ENCODE results near the gene SELE. TPM values are rescaled to one million over a fixed set of nuclear protein-coding genes. Genes with fewer than 3 reads are reported as not detected.

Gene SELE
- not detected in 2 replicates for total RNA-seq (ENCODE audit: low replicate concordance)

- H3K4me1 ChIP-seq = no peaks in the 10 kb centered on the region
- no peaks in the 10 kb centered on the region for H4K20me1 ChIP-seq (ENCODE audit: low read depth)
- H3K27me3 ChIP-seq = no peaks in the 10 kb centered on the region
- H2AFZ ChIP-seq (replicated peaks) = no peak within 1 kb of the TSS
- Mint-ChIP-seq H3K4me3 (no peak within 1 kb of the TSS), H3K27ac (no peak within 1 kb of the TSS), H3K9me3 (no peaks in the 10 kb centered on the region), H3K27me3 (ENCODE audit: insufficient read depth, low read depth) (peaks cover 2% of the 10 kb centered on the region), H3K4me1 (no peaks in the 10 kb centered on the region), H3K36me3 (no peaks in the 10 kb centered on the region)
- H3K4me3 ChIP-seq = no peak within 1 kb of the TSS
- H3K27ac ChIP-seq = no peak within 1 kb of the TSS
- H3K36me3 ChIP-seq = no peaks in the 10 kb centered on the region
- no peak within 1 kb of the TSS for H3K4me2 ChIP-seq
- no peak within 1 kb of the TSS for H3K9ac ChIP-seq
- no peak for TF ChIP-seq EZH2phosphoT487 (IDR thresholded peaks at IDR 0.05)
- no peaks in the 10 kb centered on the region for H3F3A ChIP-seq (ENCODE audit: low read depth)
- no peaks in the 10 kb centered on the region for H3K9me3 ChIP-seq (ENCODE audit: low read depth)
- DNase-seq (ENCODE audit: low spot score) = no peak
- H3K79me2 ChIP-seq (ENCODE audit: low read depth) = no peaks in the 10 kb centered on the region
Measured at GRCh38 chr1:169733924-169734323, at the start of gene SELE. SELE (minus strand) TSS chr1:169734079; CDS start chr1:169733612, 467 bp downstream.

GRCh38 chr1:169782596-169782995 lies 48.7 kb upstream of the SELE start:
- no peak overlapping the region for H3K9ac ChIP-seq
- no peak for TF ChIP-seq CTCF (IDR thresholded peaks at IDR 0.05)
- TF ChIP-seq EZH2 (IDR thresholded peaks at IDR 0.05) = no peak
- no peak for TF ChIP-seq EZH2phosphoT487 (IDR thresholded peaks at IDR 0.05)
- no peaks in the 10 kb centered on the region for H3K9me3 Mint-ChIP-seq
- no peaks in the 10 kb centered on the region for H3K36me3 Mint-ChIP-seq
- no peak for DNase-seq (ENCODE audit: low spot score)
- H3K9me3 ChIP-seq (ENCODE audit: low read depth) = no peaks in the 10 kb centered on the region
- no peaks in the 10 kb centered on the region for H3K79me2 ChIP-seq (ENCODE audit: low read depth)
- no peak overlapping the region for H3K27ac Mint-ChIP-seq
- H4K20me1 ChIP-seq (ENCODE audit: low read depth) = no peaks in the 10 kb centered on the region
- no peak overlapping the region for H2AFZ ChIP-seq (replicated peaks)
- no peaks in the 10 kb centered on the region for H3K27me3 ChIP-seq
- no peak overlapping the region for H3K27ac ChIP-seq
- H3K4me1 ChIP-seq = no peaks in the 10 kb centered on the region
- no peak overlapping the region for H3K4me3 ChIP-seq
- H3K36me3 ChIP-seq = no peaks in the 10 kb centered on the region
- no peaks in the 10 kb centered on the region for H3F3A ChIP-seq (ENCODE audit: low read depth)
- H3K4me2 ChIP-seq = no peak overlapping the region
- peaks cover 6% of the 10 kb centered on the region for H3K27me3 Mint-ChIP-seq (ENCODE audit: insufficient read depth, low read depth)
- H3K4me1 Mint-ChIP-seq = no peaks in the 10 kb centered on the region
- H3K4me3 Mint-ChIP-seq = no peak overlapping the region

GRCh38 chr1:169779970-169780369 lies 46.1 kb upstream of the SELE start:
- Histone ChIP-seq H2AFZ (replicated peaks) (no peak overlapping the region), H3K27me3 (no peaks in the 10 kb centered on the region), H3K4me3 (no peak overlapping the region), H3K9ac (no peak overlapping the region), H3K9me3 (ENCODE audit: low read depth) (no peaks in the 10 kb centered on the region), H3F3A (ENCODE audit: low read depth) (no peaks in the 10 kb centered on the region), H3K36me3 (no peaks in the 10 kb centered on the region), H3K4me1 (no peaks in the 10 kb centered on the region), H3K4me2 (no peak overlapping the region), H4K20me1 (ENCODE audit: low read depth) (no peaks in the 10 kb centered on the region), H3K79me2 (ENCODE audit: low read depth) (no peaks in the 10 kb centered on the region), H3K27ac (no peak overlapping the region)
- Mint-ChIP-seq H3K9me3 (no peaks in the 10 kb centered on the region), H3K36me3 (no peaks in the 10 kb centered on the region), H3K4me3 (no peak overlapping the region), H3K27ac (no peak overlapping the region), H3K4me1 (no peaks in the 10 kb centered on the region), H3K27me3 (ENCODE audit: insufficient read depth, low read depth) (peaks cover 6% of the 10 kb centered on the region)
- no peak for DNase-seq (ENCODE audit: low spot score)
- TF ChIP-seq CTCF (IDR thresholded peaks at IDR 0.05) (no peak), EZH2 (IDR thresholded peaks at IDR 0.05) (no peak), EZH2phosphoT487 (IDR thresholded peaks at IDR 0.05) (no peak)

- Mint-ChIP-seq H3K4me1 (no peaks in the 10 kb centered on the region), H3K9me3 (no peaks in the 10 kb centered on the region), H3K4me3 (no peak overlapping the region), H3K27ac (no peak overlapping the region), H3K36me3 (no peaks in the 10 kb centered on the region), H3K27me3 (ENCODE audit: insufficient read depth, low read depth) (peaks cover 6% of the 10 kb centered on the region)
- Histone ChIP-seq H3K27me3 (no peaks in the 10 kb centered on the region), H3K4me3 (no peak overlapping the region), H3K27ac (no peak overlapping the region), H2AFZ (replicated peaks) (no peak overlapping the region), H3K9ac (no peak overlapping the region), H3K4me2 (no peak overlapping the region), H3K9me3 (ENCODE audit: low read depth) (no peaks in the 10 kb centered on the region), H3F3A (ENCODE audit: low read depth) (no peaks in the 10 kb centered on the region), H3K79me2 (ENCODE audit: low read depth) (no peaks in the 10 kb centered on the region), H3K36me3 (no peaks in the 10 kb centered on the region), H3K4me1 (no peaks in the 10 kb centered on the region), H4K20me1 (ENCODE audit: low read depth) (no peaks in the 10 kb centered on the region)
- TF ChIP-seq EZH2 (IDR thresholded peaks at IDR 0.05) (no peak), CTCF (IDR thresholded peaks at IDR 0.05) (no peak), EZH2phosphoT487 (IDR thresholded peaks at IDR 0.05) (no peak)
- DNase-seq (ENCODE audit: low spot score) = no peak
Measured at GRCh38 chr1:169779150-169779549, 45.3 kb upstream of the SELE start.
